KBM-7 (cell line): ENCODE results near the gene ACOT9.
A peak's percentile ranks its signal among the peaks of the same experiment; 100 is the strongest.
"Not testable (repeated sequence)": the region's sequence is repeated elsewhere in the genome, so short reads cannot be mapped to it uniquely, and the experiment has no call there.

Experiments used
- DNase-seq: peaks from one replicate; pipeline ENCODE4 v3.0.0-alpha.2; 2015
- in situ Hi-C: fragments of 300-500 bp; cut with MboI; formaldehyde crosslinking; loops from 2 replicates; pipeline ENCODE4 v1.14.3; 2020; ENCODE audit warnings: low sequenced_read_pairs, low pct_unique_long_range_greater_than_20kb, mixed read lengths

Gene ACOT9

DNA sequence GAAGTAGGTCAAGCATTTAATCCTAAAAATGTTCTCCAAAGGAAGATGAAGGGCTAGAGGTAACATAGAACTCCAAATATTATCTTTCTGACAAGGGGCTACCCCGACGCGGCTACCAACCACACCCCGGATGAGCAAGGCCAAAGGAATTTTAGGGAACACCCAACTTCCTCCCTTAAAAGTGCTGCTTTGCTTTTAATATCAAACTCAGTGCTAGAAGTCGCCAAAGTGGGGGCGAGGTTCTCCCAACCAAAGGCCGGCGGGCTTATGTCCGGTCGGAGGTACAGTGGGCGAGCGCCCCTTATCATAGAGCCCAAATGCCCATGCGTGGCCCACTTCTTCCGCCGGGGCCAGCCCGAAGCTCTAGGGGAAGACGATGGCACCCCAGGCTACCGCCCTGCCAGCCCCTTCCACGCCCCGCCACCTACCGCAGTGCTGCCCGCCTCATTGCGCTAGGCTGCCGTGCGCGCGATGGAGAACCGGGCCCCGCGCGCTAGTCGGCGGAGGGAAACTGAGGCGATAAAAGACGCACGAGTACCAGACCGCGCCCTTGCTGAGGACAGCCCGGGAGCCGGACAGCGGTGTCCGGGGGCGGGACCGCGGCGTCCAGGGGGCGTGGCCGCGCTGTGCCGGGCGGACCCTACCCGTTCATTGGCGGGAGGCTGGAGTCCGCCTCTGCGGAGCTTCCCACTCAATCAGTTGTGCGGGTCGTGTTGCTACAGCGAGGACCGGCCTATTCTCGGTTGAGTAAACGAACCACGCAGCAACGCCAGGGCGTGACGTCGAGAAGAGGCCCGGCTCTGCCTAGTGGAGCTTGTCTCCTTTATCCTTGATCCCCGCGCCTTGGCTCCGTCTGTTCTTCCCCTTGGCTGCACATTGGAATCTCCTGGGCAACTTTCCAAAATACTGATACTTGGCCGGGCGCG, at the start of gene ACOT9:
Gene ACOT9, minus strand, starts transcription at position 580 of the 926 bp plus-strand sequence. Its CDS starts 132 bp downstream, at position 448.
- peak; percentile 94 for DNase-seq
- in situ Hi-C loops, result no loop called here

- DNase-seq, result no peak
- in situ Hi-C loops, result no loop called here
Observed at GRCh38 chrX:23790155-23790497, 47.0 kb upstream of the ACOT9 start.

DNA sequence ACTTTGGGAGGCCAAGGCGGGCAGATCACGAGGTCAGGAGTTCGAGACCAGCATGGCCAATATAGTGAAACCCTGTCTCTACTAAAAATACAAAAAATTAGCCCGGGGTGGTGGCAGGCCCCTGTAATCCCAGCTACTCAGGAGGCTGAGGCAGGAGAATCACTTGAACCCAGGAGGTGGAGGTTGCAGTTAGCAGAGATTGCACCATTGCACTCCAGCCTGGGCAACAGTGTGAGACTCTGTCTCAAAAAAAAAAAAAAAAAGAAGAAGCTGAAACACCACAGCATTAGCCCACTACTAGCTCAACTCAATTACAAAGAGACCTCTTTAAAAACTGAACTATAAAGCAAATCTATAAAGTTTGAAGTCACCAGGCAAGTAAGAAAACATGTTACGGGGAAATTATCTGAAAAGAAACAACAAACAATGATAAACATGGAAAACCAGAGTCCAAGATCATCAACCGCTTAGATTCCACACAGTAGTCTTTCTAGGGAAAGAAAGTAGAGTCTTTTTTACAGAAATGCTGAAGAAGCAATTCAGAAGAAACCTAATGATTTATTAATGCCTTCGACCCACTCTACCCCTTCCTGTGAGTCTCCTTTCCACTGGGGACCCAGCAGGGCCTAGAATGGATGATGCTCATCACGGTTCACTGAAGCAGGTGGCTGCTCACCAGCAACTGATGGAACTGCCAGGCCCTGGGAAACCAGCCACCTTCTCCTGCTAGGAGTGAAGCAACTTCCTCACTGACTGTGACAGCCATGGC, 46.5 kb upstream of the ACOT9 start:
- no peak for DNase-seq
- in situ Hi-C loops, result no loop called here

- in situ Hi-C loops, result no loop called here
- no peak for DNase-seq
Observed at GRCh38 chrX:23788946-23789345, 45.9 kb upstream of the ACOT9 start.

DNA sequence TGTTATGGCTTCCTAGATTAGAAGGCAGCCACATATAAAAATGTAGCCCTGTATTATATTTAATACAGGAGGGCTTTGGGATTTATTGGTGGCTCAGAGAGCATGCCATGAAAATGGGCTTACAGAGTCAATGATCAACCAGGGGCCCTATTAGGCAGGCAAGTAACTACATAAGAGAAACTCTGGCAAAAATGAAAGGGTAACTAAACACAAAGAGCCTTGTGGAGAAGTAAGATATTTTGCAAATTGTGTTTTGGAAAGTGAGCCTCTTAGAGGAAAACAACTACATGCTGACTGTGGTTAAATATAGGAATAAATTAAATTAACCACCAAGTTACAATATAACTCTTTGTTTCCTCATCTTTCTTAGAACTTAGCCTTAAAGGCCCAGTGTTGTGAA, 45.4 kb upstream of the ACOT9 start:
- DNase-seq, result no peak

DNA sequence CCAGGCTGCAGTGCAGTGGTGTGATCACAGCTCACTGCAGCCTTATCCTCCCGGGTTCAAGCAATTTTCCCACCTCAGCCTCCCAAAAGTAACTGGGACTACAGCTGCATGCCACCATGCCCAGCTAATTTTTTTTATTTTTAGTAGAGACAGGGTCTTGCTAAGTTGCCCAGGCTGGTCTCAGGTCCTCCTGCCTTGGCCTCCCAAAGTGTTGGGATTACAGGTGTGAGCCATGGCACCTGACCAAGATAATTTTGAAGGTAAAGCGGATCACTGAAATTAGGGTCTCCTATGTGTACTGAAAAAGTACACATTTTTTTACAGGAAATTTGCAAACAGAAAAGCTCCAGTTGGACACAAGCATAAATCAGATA, 44.7 kb upstream of the ACOT9 start:
- DNase-seq, result no peak
- in situ Hi-C loops, result no loop called here

More for the DNA sequence above, 45.4 kb upstream of the ACOT9 start:
- in situ Hi-C loops, result no loop called here

DNA sequence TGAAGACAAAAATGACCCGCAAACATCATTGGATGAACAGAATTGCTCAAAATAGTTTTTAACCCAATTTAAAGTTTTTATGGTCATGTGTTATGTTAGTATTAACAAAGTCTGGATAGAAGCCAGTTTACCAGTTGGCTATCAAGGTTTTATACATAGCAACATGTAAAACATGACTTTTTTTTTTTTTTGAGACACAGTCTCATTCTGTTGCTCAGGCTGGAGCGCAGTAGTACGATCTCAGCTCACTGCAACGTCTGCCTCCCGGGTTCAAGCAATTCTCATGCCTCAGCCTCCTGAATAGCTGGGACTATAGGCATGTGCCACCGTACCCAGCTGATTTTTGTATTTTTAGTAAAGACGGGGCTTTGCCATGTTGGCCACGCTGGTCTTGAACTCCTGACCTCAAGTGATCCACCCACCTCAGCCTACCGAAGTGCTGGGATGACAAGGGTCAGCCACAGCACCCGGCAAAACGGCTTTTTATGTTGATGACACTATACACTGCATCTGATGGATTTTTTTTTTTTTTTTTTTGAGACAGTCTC, 43.3 kb upstream of the ACOT9 start:
- no peak for DNase-seq

DNA sequence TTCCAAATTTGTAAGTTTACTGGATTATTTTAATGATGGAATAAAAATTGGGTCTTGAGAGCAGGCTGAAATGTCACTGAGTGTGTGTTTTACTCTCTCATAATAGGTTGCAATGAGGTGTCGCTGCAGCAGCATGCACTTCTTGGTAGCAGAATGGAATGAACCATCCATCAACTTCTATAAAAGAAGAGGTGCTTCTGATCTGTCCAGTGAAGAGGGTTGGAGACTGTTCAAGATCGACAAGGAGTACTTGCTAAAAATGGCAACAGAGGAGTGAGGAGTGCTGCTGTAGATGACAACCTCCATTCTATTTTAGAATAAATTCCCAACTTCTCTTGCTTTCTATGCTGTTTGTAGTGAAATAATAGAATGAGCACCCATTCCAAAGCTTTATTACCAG, 42.5 kb upstream of the ACOT9 start:
- DNase-seq, result no peak
- in situ Hi-C loops, result no loop called here

More for the DNA sequence above, 43.3 kb upstream of the ACOT9 start:
- in situ Hi-C loops, result no loop called here

GRCh38 chrX:23784470-23785331, 41.6 kb upstream of the ACOT9 start:
- DNase-seq, result peak; percentile 95
- in situ Hi-C loops, result no loop called here

DNA sequence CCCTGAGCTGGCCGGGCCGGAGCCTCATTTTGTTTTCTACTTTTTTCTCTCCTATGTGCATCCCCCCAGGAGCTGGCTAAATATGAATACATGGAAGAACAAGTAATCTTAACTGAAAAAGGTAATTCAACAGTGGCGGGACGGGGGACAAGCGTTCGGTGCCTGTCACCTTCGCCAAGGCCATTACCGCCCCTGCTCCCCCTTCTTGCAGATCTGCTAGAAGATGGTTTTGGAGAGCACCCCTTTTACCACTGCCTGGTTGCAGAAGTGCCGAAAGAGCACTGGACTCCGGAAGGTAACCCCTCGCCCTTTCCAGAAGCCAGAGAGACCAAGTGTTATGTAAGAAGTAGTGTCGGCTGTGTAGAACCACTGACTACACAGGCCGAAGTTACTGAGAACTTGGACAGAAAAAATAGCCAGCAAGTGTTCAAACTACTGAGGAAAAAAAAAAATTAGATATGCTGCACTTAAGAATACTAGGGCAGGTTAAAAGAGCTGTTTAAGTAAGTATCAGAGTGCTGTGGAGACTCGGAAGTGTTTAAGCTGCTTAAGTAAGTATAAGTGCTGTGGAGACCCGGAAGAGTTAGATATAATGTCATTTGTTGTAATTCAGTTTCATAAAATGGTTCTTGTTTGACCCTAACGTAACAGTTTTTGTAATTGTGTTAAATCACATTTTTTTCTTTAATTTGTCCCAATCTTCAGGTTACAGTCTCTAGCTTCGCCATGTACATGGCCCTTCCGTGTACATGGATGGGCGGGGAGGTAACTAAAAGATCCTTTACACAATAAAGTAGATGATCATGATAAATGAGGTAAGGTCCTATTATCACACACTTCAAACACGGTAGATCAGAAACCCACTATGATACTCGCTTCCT, 40.8 kb upstream of the ACOT9 start:
- DNase-seq, result peak; percentile 58
- in situ Hi-C loops, result no loop called here

GRCh38 chrX:23782863-23783588, 40.0 kb upstream of the ACOT9 start, which contains the start of gene SAT1:
SAT1 (plus strand) TSS chrX:23783173; CDS start chrX:23783352, 179 bp downstream.
- in situ Hi-C loops, result no loop called here
- DNase-seq, result peak; percentile 99

GRCh38 chrX:23782455-23782854, 39.4 kb upstream of the ACOT9 start:
- DNase-seq, result no peak
- in situ Hi-C loops, result no loop called here

DNA sequence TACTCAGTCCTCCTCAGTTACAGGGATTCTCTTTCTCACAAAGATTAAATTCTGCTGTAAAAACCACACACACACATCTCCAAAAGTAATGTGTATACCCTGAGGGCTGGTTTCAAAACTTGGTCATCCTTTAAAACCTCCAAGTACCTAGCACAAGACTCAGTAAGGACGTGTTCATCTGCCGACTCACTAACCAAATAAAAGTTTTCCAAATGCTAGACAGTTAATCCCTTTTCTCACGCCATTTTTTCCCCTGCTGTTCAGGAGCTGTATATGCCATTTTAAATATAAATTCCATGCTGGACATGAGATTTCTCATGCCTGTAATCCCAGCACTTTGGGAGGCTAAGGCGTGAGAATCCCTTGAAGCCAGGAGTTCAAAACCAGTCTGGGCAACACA, 35.9 kb upstream of the ACOT9 start:
- in situ Hi-C loops, result no loop called here
- no peak for DNase-seq

GRCh38 chrX:23776363-23776762, 33.3 kb upstream of the ACOT9 start:
- no peak for DNase-seq
- in situ Hi-C loops, result no loop called here

DNA sequence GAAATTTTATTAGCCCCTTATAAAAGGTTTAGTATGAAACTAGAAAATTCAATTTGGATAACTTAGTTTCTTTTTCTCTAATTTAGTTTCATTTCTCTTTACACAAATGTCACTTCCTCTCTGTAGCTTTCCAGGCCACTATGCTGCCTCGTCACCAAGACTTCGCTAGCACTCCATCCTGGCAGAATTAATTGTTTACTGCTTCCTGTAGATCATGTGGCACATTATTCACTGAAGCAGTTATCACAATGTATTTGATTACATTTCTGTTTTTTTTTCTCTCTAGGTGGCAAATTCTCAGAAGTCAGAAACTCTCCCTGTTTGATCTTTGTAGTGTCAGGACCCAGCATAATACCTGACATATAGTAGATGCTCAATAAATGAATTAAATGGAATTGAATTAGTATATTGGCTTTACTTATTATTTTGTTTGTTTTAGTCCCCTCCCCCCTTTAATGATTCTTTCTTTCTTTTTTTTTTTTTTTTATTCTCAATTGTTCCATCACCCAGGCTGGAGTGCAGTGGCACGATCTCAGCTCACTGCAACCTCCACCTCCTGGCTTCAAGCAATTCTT, 30.6 kb upstream of the ACOT9 start:
- in situ Hi-C loops, result no loop called here
- peak; percentile 65 for DNase-seq

DNA sequence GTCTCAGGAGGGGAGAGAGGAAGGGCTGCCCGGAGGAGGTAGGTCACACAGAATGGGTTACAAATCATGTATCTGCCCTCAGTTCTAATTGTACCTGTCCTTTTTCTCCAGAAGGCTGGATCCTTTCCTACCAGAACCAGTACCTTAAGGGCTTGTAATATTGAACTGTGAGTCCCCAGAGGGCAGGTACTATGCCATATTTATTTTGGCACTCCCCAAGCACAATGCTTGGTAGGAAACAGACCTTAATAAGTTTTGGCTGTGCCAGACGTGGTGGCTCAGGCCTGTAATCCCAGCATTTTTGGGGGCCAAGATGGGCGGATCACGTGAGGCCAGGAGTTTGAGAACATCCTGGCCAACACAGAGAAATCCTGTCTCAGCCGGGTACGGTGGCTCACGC, 28.0 kb upstream of the ACOT9 start:
- in situ Hi-C loops, result not testable (repeated sequence)

DNA sequence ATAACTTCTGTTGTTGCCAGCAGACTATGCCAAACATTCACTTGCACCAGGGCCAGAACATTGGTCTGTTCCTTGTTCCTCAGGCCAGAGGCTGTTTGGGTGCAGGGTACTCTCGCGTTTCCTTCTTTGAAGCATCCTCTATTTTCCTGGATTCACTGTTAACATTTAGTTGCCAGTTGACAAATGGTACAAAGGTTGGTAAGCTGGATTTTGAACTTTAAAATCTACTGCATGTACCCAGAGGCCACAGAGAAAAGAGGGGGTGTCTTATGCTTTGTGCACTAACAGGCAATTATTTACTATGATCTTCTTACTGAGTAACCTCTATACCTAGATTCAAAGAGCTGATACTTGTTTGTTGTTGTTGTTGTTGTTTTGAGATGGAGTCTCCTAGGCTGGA, 27.1 kb upstream of the ACOT9 start:
- in situ Hi-C loops, result no loop called here
- no peak for DNase-seq

More for the DNA sequence above, 28.0 kb upstream of the ACOT9 start:
- DNase-seq, result not testable (repeated sequence)
